Posterior cingulate gyrus (tissue), 11 donors: ENCODE measurements around the gene DLG1.
"Not testable (repeated sequence)": the region's sequence is repeated elsewhere in the genome, so short reads cannot be mapped to it uniquely, and the experiment has no call there.

Experiments used
- DNase-seq, 10 donors: peaks; one replicate each; pipeline versions ENCODE4 v3.0.0 to v3.0.0-alpha.2; 2020 to 2021; ENCODE audit warnings: mixed read lengths in 3 of 10
- intact Hi-C: fragments of 100-400 bp; cut with DNase I; formaldehyde crosslinking; loops from one replicate; pipeline ENCODE4 v1.15.1; 2023

The DLG1 gene

DNA sequence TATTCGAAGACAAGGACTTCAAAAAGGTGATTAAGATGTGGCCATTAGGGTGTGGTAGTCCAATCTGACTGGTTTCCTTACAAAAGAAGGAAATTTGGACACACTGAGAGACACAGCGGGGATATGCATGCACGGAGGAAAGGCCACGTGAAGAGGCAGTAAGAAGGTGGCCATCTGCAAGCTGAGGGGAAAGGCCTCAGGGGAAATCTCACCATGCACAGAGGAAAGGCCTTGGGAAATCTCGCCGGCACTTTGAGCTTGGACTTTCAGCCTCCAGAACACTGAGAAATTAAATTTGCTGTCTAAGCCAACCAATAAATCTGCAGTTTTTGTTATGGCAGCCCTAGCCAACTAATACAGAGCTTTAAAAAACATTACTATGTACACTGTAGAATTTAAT is 78.8 kb downstream of the DLG1 start:
- no peak for DNase-seq
- intact Hi-C loops, result no loop called here

DNA sequence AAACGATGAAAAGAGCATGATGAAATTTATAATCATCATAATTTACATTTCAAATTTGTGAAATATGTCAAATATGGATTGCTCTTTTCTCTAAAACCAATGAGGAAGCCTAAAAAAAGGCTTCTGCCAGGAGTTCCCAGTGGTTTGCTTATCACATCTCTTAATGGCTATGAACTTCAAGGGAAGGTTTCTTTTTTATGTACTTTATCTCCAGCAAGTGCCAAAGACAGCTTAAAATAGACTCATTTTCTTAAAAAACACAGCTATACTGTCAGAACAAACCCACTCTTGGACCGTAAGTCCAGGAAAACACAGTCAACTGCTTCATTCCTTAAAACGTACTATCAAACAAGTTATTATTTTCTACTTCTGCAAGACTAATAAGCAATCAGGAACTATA is 80.2 kb downstream of the DLG1 start:
- intact Hi-C loops, result no loop called here

DNA sequence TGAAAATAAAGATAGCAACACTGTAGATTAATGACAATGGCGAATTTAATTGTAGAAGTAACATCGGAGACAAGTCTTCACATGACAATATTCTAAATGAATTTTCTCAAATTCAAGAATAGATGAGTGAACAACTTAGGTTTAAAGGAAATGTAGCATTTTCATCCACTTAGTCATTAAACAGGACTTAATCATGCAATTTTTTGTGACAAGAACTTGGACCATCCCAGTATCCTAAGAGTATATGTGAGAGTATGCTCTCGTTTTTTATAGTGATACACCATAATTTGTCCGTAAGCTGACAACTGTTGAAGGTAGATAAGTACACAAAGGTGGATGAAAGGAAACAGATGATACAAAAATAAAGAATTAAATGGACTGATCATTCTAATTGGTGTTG is 81.5 kb downstream of the DLG1 start:
- intact Hi-C loops, result no loop called here
- no peak for DNase-seq

More for the DNA sequence above, 80.2 kb downstream of the DLG1 start:
- no peak for DNase-seq

DNA sequence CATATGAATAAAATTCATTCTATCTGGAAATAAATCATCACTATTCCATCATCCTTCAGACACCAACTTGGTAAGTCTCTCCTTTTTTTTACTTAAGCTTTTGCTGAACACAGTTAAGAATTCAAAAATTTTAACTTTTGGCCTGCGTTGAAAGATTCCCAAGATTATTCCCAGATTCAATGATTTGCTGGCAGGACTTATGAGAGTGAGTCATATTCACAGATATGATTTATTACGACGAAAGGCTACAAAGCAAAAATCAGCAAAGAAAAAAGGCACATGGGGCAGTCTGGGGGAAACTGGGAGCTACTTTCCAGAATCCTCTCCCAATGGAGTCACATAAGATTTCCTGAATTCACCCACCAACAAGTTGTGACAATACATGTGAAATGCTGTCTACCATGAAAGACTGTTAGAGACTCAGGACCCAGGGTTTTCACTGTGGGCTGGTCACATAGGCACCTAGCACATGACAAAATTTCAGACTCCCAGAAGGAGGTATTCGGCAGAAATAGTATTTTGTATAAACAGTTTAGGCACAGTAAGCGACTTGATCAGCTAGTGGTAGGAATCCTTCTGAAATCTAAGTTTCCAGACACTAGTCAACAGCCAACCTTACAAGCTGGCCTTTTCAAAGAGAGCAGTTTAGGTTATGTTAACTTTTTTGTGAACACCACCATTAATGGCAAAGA is 82.1 kb downstream of the DLG1 start:
- intact Hi-C loops, result no loop called here
- DNase-seq, result no peak

DNA sequence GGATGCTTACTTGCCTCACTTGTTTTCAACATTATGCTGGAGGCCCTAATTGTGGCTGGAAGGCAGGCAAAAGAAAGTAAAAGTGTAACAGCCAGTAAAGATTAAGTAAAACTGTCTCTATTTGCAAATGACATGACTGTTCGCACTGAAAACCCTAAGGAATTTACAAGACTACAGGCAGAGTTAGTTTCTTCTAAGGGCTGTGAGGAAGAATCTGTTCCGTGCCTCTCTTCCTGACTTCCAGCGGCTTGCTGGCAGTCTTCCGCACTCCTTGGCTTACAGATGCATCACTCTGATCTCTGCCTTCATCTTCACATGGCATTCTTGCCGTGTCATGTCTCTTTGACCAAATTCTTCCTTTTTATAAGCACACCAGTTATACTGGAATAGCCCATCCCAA is 86.1 kb downstream of the DLG1 start:
- intact Hi-C loops, result no loop called here
- no peak for DNase-seq

DNA sequence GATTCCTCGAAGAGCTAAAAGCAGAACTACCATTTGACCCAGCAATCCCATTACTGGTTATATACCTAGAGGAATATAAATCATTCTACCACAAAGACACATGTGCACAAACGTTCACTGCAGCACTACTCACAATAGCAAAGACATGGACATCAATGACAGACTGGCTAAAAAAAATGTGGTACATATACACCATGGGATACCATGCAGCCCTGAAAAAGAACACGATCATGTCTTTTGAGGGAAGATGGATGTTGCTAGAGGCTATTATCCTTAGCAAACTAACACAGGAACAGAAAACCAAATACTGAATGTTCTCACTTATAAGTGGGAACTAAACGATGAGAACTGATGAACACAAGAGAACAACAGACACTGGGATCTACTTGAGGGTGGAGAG is 86.7 kb downstream of the DLG1 start:
- DNase-seq, intact Hi-C loops: not testable (repeated sequence)

DNA sequence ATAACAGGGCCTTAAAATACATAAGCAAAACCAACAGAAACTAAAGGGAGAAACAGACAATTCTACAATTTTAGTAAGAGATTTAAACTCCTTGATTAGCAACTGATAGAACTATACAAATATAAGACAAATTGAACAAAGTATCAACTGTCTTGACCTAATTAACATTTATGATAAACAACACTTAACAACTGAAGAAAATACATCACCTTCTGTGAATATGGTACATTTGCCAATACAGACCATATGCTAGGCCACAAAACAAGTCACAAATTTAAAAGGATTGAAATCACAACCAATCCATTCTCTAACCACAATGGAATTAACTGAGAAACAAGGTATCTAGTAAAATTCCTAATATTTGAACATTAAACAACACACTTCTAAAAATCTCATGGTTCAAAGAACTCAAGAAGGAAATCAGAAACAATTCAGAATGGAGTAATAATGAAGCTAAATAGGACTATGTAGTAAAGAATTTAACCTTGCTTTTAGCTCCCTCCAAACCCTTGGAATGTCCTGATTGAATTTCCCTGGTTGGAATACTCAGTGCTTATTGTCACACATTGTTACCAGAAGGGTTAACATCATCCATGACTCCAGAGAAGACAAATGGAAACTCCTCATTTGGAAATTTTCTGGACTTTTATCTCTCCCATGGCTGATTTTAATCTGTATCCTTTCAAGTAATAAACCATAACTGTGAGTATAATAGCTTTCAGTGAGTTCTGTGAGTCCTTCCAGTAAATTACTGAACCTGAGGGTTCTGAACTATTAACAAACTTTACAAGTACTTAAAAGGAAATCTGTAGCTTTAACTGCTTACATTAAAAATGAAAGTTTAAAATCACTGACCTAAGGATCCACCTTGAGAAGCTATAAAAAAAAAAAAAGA is 88.8 kb downstream of the DLG1 start:
- intact Hi-C loops, result no loop called here
- no peak for DNase-seq

DNA sequence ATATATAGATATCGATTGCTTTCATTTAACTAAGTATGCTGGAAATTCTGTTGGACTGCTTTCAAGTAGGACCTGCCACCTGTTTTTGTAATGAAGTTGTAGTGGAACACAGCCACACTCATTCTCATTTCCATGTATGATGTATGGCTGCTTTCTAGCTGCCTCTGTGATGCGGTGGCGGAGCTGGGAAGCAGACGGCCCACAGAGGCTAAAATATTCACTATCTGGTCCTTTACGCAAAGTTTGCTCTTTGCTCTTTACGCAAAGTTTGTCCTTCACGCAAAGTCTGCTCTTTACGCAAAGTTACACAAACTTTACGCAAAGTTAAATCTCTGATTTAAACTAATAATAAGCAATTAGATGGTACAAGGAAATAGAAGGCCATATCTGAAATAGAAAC is 91.5 kb downstream of the DLG1 start:
- no peak for DNase-seq
- intact Hi-C loops, result no loop called here

DNA sequence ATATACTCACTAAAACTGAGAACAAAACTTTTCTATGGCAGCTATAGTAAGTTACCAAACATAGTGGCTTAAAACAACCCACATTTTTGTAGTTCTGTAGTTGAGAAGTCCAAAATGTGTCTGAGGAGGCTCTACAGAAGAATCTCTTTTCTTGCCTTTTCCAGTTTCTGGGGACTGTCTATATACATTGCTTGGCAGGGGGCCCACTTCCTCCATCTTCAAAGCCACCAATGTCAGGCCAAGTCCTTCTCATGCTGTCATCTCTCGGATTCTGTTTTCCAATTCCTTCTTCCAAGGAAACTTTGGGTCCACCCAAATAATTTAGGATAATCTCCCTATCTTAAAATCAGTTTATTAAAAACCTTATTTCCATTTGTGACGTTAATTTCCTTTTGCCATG is 92.7 kb downstream of the DLG1 start:
- no peak for DNase-seq
- intact Hi-C loops, result no loop called here

DNA sequence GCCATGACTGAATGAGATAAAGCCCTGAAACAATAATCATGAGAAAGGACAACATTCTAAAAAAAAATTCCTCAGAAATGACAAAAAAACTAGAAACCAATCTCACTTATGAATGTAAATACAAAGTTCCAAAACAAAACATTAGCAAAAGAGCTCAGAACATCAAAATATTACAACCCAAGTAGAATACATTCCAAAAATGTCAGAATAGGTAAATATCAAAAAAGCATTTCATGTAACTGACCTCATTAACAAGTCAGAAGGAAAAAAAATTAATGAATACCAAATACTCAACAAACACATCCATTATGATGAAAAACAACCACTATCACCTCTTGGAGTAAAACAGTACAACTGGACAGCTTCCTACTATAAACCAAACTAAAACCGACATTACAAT is 93.1 kb downstream of the DLG1 start:
- no peak for DNase-seq
- intact Hi-C loops, result no loop called here

DNA sequence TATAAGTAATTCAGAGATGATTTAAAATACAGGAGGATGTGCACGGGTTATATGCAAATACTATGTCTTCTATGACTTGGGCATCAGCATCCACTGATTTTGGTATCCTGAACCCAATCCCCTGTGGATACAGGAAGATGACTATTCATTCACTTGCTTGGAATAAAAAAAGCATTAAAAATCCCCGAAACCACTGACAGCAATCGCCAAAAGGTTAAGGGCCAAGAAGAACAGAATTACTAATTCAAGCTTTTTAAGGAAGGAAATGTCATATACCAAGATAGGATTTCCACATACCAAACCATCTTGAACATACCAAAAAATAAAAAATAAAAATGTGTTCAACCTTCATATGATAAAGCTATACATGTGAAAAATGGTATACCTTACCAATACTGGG is 93.7 kb downstream of the DLG1 start:
- no peak for DNase-seq
- intact Hi-C loops, result no loop called here

DNA sequence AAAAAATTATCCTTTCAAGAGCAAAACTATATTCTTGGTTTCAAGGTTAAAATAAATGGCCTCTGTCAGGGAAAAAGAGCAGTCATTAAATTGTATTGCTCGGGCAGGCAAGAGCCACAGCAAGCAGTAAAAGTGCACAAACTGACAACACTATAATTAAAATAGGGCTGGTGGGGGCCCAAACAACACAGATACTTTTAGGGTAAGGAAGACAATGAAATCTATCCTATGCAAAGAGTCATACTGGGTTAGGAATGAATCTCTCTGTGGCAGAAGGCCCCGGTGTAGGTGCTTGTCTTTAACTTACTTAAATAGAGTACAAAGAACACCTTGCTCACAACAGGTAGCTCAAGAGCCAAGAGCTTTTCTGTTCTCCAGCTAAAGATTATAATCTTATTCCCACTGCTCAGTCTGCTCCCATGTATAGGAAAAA is 94.7 kb downstream of the DLG1 start:
- no peak for DNase-seq
- intact Hi-C loops, result no loop called here

DNA sequence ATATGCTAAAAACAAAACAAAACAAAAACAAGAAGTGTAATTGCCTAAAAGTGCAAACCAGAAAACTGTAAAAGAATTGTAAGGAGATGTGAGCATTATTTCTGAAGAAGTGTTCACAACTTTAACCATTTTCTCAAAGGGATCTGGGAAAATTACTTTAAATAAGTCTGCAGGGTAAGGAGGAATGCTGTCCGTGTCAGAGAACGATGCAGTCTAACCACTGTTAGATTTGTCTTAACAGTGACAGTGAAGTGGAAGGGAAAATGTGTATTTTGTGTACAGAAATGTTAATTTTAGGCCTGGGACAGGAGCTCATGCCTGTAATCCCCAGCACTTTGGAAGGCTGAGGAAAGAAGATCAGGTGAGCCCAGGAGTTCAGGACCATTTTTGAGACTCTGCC is 95.7 kb downstream of the DLG1 start:
- no peak for DNase-seq
- intact Hi-C loops, result no loop called here

DNA sequence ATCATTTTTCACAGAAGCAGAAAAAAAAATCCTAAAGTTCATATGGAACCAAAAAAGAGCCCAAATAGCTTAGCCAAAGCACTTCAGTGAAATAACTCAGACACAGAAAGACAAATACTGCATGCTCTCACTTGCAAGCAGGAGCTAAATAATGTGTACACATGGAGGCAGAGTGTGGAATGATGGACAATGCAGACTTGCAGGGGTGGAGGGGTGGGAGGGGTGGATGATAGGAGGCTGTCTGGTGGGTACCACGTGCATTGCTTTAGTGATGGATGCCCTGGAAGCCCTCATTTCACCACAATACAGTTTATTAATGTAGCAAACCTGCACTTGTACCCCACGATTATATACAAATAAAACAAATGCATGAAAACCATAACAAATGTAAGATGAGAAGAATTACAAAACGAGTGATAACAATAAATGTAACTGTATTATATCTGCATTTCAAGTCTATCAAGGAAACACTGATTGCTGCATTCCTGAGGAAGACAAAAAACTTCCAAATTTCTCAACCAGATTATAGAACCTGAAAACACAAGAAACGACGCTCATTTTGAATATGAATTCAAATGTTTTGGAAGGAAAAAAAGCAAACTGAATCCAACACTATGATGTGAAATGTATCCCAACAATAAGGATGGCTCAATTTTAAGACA is 96.5 kb downstream of the DLG1 start:
- intact Hi-C loops, result no loop called here

DNA sequence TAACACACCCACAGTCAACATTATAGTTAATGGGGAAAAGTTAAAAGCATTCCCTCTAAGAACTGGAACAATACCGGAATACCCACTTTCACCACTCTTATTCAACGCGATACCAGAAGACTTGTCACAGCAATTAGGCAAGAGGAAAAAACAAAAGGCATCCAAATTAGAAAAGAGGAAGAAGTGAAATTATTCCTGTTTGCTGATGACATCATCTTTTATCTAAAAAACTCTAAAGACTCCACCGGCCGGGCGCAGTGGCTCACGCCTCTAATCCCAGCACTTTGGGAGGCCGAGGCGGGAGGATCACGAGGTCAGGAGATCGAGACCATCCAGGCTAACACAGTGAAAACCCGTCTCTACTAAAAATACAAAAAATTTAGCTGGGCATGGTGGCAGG is 97.6 kb downstream of the DLG1 start:
- peak in 1 of 10 donors; percentile 47 for DNase-seq
- intact Hi-C loops, result not testable (repeated sequence)

More for the DNA sequence above, 96.5 kb downstream of the DLG1 start:
- DNase-seq, result no peak

DNA sequence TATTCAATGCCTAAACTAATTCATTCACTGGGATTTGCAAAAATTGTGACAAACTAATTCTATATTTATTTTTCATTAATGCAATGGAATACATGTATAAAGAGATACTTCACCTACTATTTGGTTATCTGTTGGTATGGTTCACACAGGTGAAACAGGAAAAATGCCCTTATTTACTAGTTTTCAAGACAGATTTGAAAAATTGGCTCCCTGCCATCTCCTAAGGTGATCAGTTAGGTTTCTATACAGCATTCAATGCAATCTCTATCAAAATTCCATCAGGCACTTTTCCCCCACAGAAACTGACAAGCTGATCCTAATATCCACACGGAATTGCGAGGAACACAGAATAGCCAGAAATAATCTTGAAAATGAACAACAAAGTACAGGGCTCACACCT is 101.1 kb downstream of the DLG1 start:
- intact Hi-C loops, result no loop called here
- no peak for DNase-seq

DNA sequence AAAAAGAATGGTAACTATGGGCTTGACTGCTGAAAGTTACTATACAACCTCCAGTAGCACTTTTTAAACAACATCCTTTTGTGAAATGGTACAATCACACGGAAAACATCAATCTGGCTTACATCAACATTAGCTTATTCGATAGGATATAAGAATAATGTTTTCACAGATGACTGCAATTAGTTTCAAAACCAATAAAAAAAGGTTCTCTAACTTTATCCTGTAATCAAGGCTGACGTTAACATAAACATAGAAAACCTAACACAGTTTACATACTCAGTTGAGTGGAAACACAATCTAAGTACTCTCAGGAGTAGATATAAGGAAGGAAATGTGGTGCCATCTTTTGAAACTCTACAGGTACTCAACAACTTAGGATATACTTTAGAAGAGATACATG is 102.2 kb downstream of the DLG1 start:
- intact Hi-C loops, result no loop called here
- DNase-seq, result no peak

DNA sequence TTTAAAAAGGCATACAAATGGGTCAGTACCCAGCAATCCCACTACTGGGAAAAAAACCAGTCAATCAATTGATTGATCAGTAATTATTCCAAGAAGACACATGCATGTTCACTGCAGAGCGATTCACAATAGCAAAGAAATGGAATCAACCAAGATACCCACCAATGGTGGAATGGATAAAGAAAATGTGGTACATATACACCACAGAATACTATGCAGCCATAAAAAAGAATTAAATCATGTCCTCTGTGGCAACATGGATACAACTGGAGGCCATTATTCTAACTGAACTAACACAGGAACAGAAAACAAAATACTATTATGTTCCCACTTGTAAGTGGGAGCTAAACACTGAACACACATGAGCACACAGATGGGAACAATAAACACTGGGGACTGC is 103.1 kb downstream of the DLG1 start:
- intact Hi-C loops, result no loop called here

DNA sequence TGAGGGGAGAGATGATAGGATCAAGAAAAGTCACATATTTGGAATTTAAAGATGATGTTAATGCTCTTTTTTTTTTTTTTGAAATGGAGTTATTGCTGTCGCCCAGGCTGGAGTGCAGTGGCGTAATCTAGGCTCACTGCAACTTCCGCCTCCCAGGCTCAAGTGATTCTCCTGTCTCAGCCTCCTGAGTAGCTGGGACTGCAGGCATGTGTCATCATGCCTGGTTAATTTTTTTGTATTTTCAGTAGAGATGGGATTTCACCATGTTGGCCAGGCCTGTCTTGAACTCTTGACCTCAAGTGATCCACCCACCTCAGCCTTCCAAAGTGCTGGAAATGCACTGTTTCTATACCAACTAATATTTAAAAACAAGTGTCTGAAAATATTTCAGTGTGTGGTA is 104.7 kb downstream of the DLG1 start:
- DNase-seq, intact Hi-C loops: not testable (repeated sequence)

More for the DNA sequence above, 103.1 kb downstream of the DLG1 start:
- DNase-seq, result no peak

DNA sequence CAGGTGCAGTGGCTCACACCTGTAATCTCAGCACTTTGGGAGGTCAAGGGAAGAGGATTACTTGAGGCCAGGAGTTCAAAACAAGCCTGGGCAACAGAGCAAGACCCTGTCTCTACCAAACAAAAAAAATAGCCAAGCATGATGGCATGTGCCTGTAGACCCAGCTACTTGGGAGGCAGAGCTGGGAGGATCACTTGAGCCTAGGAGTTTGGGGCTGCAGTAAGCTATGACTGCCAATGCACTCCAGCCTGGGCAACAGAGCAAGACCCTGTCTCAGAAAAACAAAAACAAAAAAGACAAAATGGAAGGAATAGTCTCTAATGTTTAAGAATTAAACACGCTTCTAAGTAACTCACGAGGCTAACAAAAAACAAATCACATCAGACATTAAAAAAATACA is 106.5 kb downstream of the DLG1 start:
- intact Hi-C loops, result no loop called here

DNA sequence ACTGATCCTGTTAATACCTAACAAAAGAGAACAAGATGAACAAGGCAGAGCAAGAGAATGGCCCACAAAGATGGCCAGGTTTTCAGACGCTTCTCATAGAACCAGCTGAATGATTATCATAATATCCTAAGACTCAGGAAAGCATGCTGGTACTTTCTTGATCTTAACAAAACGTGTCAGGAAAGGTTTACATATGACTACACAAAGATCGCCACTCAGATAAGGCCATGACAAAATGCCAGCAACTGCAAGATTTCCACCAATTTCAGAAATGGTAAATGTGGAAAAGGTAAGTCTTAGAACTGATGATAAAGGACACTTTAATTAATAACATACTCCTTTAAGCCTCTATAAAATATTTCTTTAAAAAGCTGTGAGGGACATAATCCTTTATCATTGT is 108.8 kb downstream of the DLG1 start:
- DNase-seq, result no peak
- intact Hi-C loops, result no loop called here

More for the DNA sequence above, 106.5 kb downstream of the DLG1 start:
- DNase-seq, result no peak
